HG02642 (cell line): ENCODE data around the gene SUMF1.

Source experiments
- ATAC-seq: cut with Tn5 transposase; IDR thresholded peaks from one replicate; pipeline ENCODE4 v1.9.1; 2021; ENCODE audit warnings: mild to moderate bottlenecking; ENCODE audit not compliant: unreplicated experiment, poor library complexity

Gene SUMF1

GRCh38 chr3:4466741-4467521, at the start of gene SUMF1:
Gene SUMF1 (minus strand): TSS chr3:4467269. CDS start chr3:4467245, 24 bp downstream.
- ATAC-seq: peak; percentile 100

GRCh38 chr3:4515916-4516579, 49.0 kb upstream of the SUMF1 start:
- ATAC-seq: no peak

- no peak for ATAC-seq
These were observed 47.8 kb upstream of the SUMF1 start for GRCh38 chr3:4514916-4515315.

- ATAC-seq: no peak
These were observed 47.3 kb upstream of the SUMF1 start for GRCh38 chr3:4514321-4514720.

GRCh38 chr3:4512895-4513616, 46.0 kb upstream of the SUMF1 start:
- ATAC-seq: no peak

GRCh38 chr3:4511491-4512262, 44.6 kb upstream of the SUMF1 start:
- ATAC-seq: no peak

GRCh38 chr3:4509983-4510755, 43.1 kb upstream of the SUMF1 start:
- ATAC-seq: no peak

GRCh38 chr3:4509043-4509442, 42.0 kb upstream of the SUMF1 start:
- no peak for ATAC-seq

GRCh38 chr3:4508048-4508981, 41.2 kb upstream of the SUMF1 start:
- ATAC-seq: peak; percentile 80

GRCh38 chr3:4507024-4507596, 40.0 kb upstream of the SUMF1 start:
- ATAC-seq: no peak

- ATAC-seq: no peak
These were observed 39.5 kb upstream of the SUMF1 start for GRCh38 chr3:4506559-4507023.

GRCh38 chr3:4505688-4506558, 38.9 kb upstream of the SUMF1 start:
- ATAC-seq: no peak

GRCh38 chr3:4504340-4505261, 37.5 kb upstream of the SUMF1 start:
- ATAC-seq: no peak

- ATAC-seq: peak; percentile 64
These were observed 36.0 kb upstream of the SUMF1 start for GRCh38 chr3:4503050-4503449.

- no peak for ATAC-seq
These were observed 34.9 kb upstream of the SUMF1 start for GRCh38 chr3:4501927-4502326.

- no peak for ATAC-seq
These were observed 34.4 kb upstream of the SUMF1 start for GRCh38 chr3:4501437-4501836.
